Osteocyte (in vitro differentiated cells): Measurements from ENCODE around the gene PLPP3. TPM values are rescaled to one million over a fixed set of nuclear protein-coding genes. Genes with fewer than 3 reads are reported as not detected.

ENCODE experiments used
- DNase-seq: peaks from one replicate; pipeline ENCODE4 v3.0.0; 2021; ENCODE audit warnings: mixed read lengths; ENCODE audit not compliant: unreplicated experiment; ENCODE audit errors: extremely low spot score
- H3K27ac Mint-ChIP-seq: one replicate; pipeline ENCODE4 v1.8.0; 2021; ENCODE audit warnings: mild to moderate bottlenecking, mixed read lengths; ENCODE audit not compliant: unreplicated experiment
- H3K27me3 Mint-ChIP-seq: one replicate; pipeline ENCODE4 v1.8.0; 2021; ENCODE audit warnings: mixed read lengths; ENCODE audit not compliant: unreplicated experiment
- H3K36me3 Mint-ChIP-seq: one replicate; pipeline ENCODE4 v1.8.0; 2021; ENCODE audit warnings: mixed read lengths; ENCODE audit not compliant: unreplicated experiment
- H3K4me1 Mint-ChIP-seq: one replicate; pipeline ENCODE4 v1.8.0; 2021; ENCODE audit warnings: mixed read lengths; ENCODE audit not compliant: unreplicated experiment
- H3K4me3 Mint-ChIP-seq: one replicate; pipeline ENCODE4 v1.8.0; 2021; ENCODE audit warnings: mild to moderate bottlenecking, moderate library complexity, mixed read lengths; ENCODE audit not compliant: unreplicated experiment
- H3K9me3 Mint-ChIP-seq: one replicate; pipeline ENCODE4 v1.8.0; 2021; ENCODE audit warnings: mixed read lengths; ENCODE audit not compliant: unreplicated experiment
- CTCF ChIP-seq: fragments of 200-600 bp; sonication (generic); IDR thresholded peaks from 2 replicates; pipeline ENCODE4 v1.5.0; 2021; ENCODE audit warnings: antibody characterized with exemption, mild to moderate bottlenecking, moderate library complexity
- total RNA-seq: library from RNA; stranded (reverse); gene quantifications from 2 replicates; pipeline ENCODE4 v1.2.1, GENCODE V29; 2021

PLPP3 gene
- total RNA-seq, 1 donor from 2014 or later: 157 TPM

DNA sequence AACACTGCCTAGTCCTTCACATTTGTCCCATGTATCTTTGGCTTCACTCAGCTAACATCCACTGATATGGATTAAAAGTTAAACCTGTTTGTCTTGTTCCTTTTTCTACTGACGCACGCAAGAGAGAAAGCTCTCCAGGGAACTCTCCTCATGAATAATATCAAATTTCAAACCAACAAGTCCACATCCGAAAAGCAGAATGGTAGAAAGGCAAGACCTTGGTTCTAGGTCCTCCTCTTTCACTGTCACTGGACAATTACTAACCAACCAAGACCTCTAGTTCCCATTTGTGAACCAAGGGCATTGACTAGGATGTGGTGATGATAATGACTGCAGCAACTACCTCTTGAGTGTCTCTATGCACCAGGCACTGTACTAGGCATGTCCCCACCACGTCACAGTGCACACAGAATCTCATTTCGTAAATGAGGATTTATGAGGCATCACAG is 8.4 kb downstream of the PLPP3 start:
- no peak overlapping the region for H3K4me3 Mint-ChIP-seq
- H3K4me1 Mint-ChIP-seq: peaks cover 84% of the 10 kb centered on the region
- H3K36me3 Mint-ChIP-seq: peaks cover 17% of the 10 kb centered on the region
- no peak for TF ChIP-seq CTCF
- no peaks in the 10 kb centered on the region for H3K9me3 Mint-ChIP-seq
- DNase-seq: no peak
- H3K27ac Mint-ChIP-seq: no peak overlapping the region
- H3K27me3 Mint-ChIP-seq: no peaks in the 10 kb centered on the region

- Mint-ChIP-seq H3K9me3 (no peaks in the 10 kb centered on the region), H3K36me3 (peaks cover 14% of the 10 kb centered on the region), H3K27me3 (no peaks in the 10 kb centered on the region), H3K4me3 (no peak overlapping the region), H3K27ac (no peak overlapping the region), H3K4me1 (peaks cover 80% of the 10 kb centered on the region)
- TF ChIP-seq CTCF: no peak
- no peak for DNase-seq
Observed at GRCh38 chr1:56569661-56570060, 9.7 kb downstream of the PLPP3 start.

- DNase-seq: no peak
- H3K4me3 Mint-ChIP-seq: no peak overlapping the region
- peaks cover 6% of the 10 kb centered on the region for H3K36me3 Mint-ChIP-seq
Observed at GRCh38 chr1:56566994-56567393, 12.4 kb downstream of the PLPP3 start.

DNA sequence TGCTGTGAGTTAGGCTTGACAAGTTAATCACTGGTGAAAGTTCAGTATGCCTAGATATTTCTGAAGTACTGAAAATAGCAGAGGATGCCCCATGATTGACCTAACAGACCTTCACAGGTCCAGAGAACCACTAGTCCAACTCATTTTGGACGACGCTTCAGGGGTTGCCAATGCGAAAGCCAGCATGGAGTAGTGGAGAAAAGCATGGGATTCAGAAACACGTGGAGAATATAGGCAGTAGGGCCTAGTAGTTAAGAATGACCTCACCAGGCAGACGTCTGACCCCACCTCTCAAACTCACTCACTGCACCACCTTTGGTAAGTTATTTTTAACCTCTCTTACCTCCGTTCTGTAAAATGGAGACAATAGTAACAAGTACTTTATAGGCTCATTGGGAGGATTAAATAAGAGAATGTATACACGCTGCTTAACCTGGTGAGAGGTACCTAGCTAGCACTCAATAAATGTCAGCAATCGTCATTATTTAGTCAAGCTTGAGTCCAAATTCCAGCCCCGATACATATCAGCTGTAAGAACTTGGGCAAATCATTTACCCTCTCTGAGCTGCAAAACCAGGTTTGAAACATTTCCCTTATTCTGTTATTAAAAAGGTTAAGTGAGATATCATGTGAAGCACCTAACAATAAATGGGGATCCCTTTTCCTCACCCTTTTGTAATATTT is 13.2 kb downstream of the PLPP3 start:
- Mint-ChIP-seq H3K4me3 (no peak overlapping the region), H3K36me3 (peaks cover 9% of the 10 kb centered on the region), H3K27ac (peak overlapping the region; percentile 9), H3K9me3 (no peaks in the 10 kb centered on the region), H3K27me3 (no peaks in the 10 kb centered on the region), H3K4me1 (peaks cover 80% of the 10 kb centered on the region)
- no peak for TF ChIP-seq CTCF
- no peak for DNase-seq

More at GRCh38 chr1:56566994-56567393, 12.4 kb downstream of the PLPP3 start:
- Mint-ChIP-seq H3K27me3 (no peaks in the 10 kb centered on the region), H3K4me1 (peaks cover 81% of the 10 kb centered on the region), H3K27ac (no peak overlapping the region), H3K9me3 (no peaks in the 10 kb centered on the region)
- TF ChIP-seq CTCF: no peak

- peaks cover 77% of the 10 kb centered on the region for H3K4me1 Mint-ChIP-seq
Observed at GRCh38 chr1:56564615-56565014, 14.7 kb downstream of the PLPP3 start.

More at GRCh38 chr1:56564615-56565014, 14.7 kb downstream of the PLPP3 start:
- no peaks in the 10 kb centered on the region for H3K27me3 Mint-ChIP-seq
- no peaks in the 10 kb centered on the region for H3K9me3 Mint-ChIP-seq
- no peak for DNase-seq
- peak overlapping the region; percentile 9 for H3K27ac Mint-ChIP-seq
- no peak overlapping the region for H3K4me3 Mint-ChIP-seq
- H3K36me3 Mint-ChIP-seq: peaks cover 9% of the 10 kb centered on the region
- no peak for TF ChIP-seq CTCF
